Cardiac muscle cell (in vitro differentiated cells and primary cell): ENCODE results near the gene CCSER2. TPM values are rescaled to one million over a fixed set of nuclear protein-coding genes. Genes with fewer than 3 reads are reported as not detected.

Experiments used
- DNase-seq, 2 donors: peaks; one replicate each; pipeline versions ENCODE4 v3.0.0 to v3.0.0-alpha.2; 2010 to 2017; ENCODE audit warnings: low read depth in 1 of 2, low spot score in 1 of 2
- H3K27ac ChIP-seq: fragments of 200-600 bp; sonication (generic); 2 replicates; pipeline ENCODE4 v1.5.1; 2016
- H3K27me3 ChIP-seq: fragments of 200-600 bp; sonication (generic); 2 replicates; pipeline ENCODE4 v1.6.0; 2016; ENCODE audit warnings: control low read depth
- H3K36me3 ChIP-seq: fragments of 200-600 bp; sonication (generic); 2 replicates; pipeline ENCODE4 v1.5.1; 2016; ENCODE audit warnings: control low read depth
- H3K4me1 ChIP-seq: fragments of 200-600 bp; sonication (generic); 2 replicates; pipeline ENCODE4 v1.8.1; 2017; ENCODE audit warnings: low read depth, mild to moderate bottlenecking, mixed run types
- H3K4me3 ChIP-seq: fragments of 200-600 bp; sonication (generic); 2 replicates; pipeline ENCODE4 v1.5.1; 2016; ENCODE audit warnings: mild to moderate bottlenecking
- H3K9me3 ChIP-seq: fragments of 200-600 bp; sonication (generic); 2 replicates; pipeline ENCODE4 v1.5.1; 2017; ENCODE audit warnings: low read depth, mild to moderate bottlenecking, control low read depth
- polyA plus RNA-seq: library from polyadenylated mRNA; unstranded; fragments of >200 nt; fragmentation: Nextera tagmentation; extraction: Ambion mirVana; gene quantifications from 2 replicates; pipeline ENCODE4 v1.2.1, GENCODE V29; 2016
- total RNA-seq: library from RNA; depleted of rRNA; stranded (reverse); fragments of >200 nt; gene quantifications from 2 replicates; pipeline ENCODE4 v1.2.3, GENCODE V29; 2016
- TF ChIP-seq, protein P1 (sequence below): IDR thresholded peaks from 2 replicates; pipeline ENCODE4 v1.5.1; 2012; ENCODE audit warnings: low read depth, mild to moderate bottlenecking, low read length

CCSER2 gene
- total and polyA plus RNA-seq, 2 experiments from 2014 or later: 22.5 to 32.9 TPM

DNA sequence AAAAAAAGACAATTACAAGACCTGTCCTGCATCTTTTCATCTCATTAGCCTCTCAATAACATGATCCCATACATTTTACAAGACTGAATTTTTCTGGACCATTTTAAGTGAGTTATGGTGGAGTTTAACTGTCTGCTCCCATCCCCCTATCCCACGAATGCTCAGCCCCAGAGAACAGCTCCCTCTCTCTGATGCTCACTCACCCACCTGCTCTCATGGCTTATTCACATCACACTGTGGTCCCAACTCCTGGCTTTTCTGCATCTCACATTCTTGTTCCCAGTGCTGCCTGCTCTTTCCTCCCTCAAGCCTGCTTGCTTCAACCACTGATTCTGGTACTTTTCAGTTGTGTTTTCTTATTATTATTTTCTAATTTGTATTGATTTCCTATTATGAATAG, 20.4 kb upstream of the CCSER2 start:
- Histone ChIP-seq H3K36me3 (no peaks in the 10 kb centered on the region), H3K27ac (no peak overlapping the region), H3K27me3 (no peaks in the 10 kb centered on the region), H3K9me3 (no peaks in the 10 kb centered on the region), H3K4me1 (no peaks in the 10 kb centered on the region), H3K4me3 (no peak overlapping the region)
- TF ChIP-seq, protein P1, sequence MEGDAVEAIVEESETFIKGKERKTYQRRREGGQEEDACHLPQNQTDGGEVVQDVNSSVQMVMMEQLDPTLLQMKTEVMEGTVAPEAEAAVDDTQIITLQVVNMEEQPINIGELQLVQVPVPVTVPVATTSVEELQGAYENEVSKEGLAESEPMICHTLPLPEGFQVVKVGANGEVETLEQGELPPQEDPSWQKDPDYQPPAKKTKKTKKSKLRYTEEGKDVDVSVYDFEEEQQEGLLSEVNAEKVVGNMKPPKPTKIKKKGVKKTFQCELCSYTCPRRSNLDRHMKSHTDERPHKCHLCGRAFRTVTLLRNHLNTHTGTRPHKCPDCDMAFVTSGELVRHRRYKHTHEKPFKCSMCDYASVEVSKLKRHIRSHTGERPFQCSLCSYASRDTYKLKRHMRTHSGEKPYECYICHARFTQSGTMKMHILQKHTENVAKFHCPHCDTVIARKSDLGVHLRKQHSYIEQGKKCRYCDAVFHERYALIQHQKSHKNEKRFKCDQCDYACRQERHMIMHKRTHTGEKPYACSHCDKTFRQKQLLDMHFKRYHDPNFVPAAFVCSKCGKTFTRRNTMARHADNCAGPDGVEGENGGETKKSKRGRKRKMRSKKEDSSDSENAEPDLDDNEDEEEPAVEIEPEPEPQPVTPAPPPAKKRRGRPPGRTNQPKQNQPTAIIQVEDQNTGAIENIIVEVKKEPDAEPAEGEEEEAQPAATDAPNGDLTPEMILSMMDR: no peak
- DNase-seq: no peak

DNA sequence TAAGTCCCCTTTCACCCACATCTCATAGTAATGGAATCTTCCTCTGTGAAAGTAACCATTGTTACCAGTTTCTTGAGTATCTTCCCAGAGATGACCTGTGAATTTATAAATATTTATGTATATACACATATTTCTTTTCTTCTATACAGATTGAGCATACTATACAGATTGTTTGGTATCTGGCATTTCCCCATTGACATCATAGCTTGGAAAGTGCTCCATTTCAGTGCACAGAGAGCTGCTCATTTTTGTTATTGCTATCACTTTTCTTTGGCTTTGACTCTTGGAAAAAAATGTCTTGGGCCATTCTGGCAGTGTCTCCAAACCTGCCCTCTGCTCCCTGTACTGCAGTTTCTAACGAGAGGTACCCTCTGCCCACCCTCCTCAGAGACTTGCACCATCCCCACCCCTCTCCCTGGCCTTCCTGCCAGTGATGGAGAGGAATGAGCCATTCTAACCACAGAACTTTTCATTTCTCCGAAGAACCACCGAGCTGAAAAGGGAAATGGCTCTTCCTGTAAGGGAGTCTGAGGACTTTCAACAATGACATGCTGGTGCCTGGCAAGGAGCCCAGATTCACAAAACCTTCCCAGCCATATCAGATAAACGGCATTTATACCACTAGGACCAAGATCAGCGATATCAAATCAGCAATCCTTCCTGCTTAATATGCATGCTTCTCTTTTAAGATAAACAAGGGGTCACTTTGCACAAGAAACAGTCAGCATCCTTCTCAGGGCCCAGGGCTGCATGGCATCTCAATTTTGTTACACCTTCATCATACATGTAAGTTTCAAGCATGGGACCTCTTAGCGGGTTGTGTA, 19.7 kb upstream of the CCSER2 start:
- TF ChIP-seq, protein P1: no peak
- Histone ChIP-seq H3K27me3 (no peaks in the 10 kb centered on the region), H3K4me1 (no peaks in the 10 kb centered on the region), H3K4me3 (no peak overlapping the region), H3K9me3 (no peaks in the 10 kb centered on the region), H3K36me3 (no peaks in the 10 kb centered on the region), H3K27ac (no peak overlapping the region)
- DNase-seq: peak in 1 of 2 donors; percentile 68

DNA sequence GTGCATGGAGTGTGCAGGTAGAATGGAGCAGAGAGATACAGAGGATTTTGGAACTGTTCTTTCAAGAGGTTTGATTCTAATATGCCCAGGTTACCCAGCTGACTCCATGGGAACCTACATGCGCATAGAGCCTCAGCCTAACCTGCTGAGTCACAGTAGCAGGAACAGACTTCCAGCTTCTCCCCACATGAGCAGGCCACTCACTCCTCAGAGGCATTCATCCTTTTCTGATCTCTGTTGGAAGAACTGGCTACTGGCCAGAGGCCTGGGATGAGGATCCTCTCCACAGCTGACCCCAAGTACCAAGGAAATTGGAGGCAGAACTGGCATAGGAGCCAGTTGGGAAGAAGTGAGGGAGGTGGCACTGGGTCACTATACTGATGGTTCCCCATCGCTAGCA, 17.9 kb upstream of the CCSER2 start:
- no peak overlapping the region for H3K4me3 ChIP-seq
- no peaks in the 10 kb centered on the region for H3K27me3 ChIP-seq
- TF ChIP-seq, protein P1: no peak
- no peaks in the 10 kb centered on the region for H3K4me1 ChIP-seq
- no peaks in the 10 kb centered on the region for H3K9me3 ChIP-seq
- no peaks in the 10 kb centered on the region for H3K36me3 ChIP-seq
- no peak overlapping the region for H3K27ac ChIP-seq
- DNase-seq: peak in 1 of 2 donors; percentile 23

DNA sequence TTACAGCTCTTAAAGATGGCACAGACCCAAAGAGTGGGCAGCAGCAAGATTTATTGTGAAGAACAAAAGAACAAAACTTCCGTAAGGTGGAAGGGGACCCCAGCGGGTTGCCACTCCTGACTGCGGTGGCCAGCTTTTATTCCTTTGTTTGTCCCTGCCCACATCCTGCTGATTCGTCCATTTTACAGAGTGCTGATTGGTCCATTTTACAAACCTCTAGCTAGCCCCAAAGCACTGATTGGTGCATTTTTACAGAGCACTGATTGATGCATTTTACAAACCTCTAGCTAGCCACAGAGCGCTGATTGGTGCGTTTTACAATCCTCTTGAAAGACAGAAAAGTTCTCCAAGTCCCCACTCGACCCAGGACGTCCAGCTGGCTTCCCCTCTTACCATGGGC, 16.8 kb upstream of the CCSER2 start:
- no peaks in the 10 kb centered on the region for H3K4me1 ChIP-seq
- no peaks in the 10 kb centered on the region for H3K27me3 ChIP-seq
- no peak overlapping the region for H3K27ac ChIP-seq
- TF ChIP-seq, protein P1: no peak
- H3K4me3 ChIP-seq: no peak overlapping the region
- no peaks in the 10 kb centered on the region for H3K9me3 ChIP-seq
- DNase-seq: no peak
- no peaks in the 10 kb centered on the region for H3K36me3 ChIP-seq

DNA sequence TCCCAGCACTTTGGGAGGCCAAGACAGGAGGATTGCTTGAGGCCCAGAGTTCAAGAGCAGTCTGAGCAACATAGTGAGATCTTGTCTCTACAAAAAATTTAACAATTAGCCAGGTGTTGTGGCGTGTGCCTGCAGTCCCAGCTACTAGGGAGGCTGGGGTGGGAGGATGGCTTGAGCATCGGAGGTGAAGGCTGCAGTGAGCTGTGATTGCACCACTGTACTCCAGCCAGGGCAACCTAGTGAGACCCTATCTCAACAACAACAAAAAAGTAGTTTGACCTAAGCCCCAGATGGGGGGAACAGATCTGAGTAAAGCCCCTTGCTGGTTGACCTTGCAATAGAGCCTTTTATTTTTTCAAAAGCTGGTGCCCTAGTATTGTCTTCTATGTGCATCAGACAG, 15.6 kb upstream of the CCSER2 start:
- Histone ChIP-seq H3K4me3 (no peak overlapping the region), H3K36me3 (no peaks in the 10 kb centered on the region), H3K27me3 (no peaks in the 10 kb centered on the region), H3K27ac (no peak overlapping the region), H3K9me3 (no peaks in the 10 kb centered on the region), H3K4me1 (no peaks in the 10 kb centered on the region)
- TF ChIP-seq, protein P1: no peak
- no peak for DNase-seq
